ENCODE data around the gene TEKT3. TPM values are rescaled to one million over a fixed set of nuclear protein-coding genes. Genes with fewer than 3 reads are reported as not detected.

TEKT3 gene
- polyA plus RNA-seq, 1 donor, result 2.1 TPM

DNA sequence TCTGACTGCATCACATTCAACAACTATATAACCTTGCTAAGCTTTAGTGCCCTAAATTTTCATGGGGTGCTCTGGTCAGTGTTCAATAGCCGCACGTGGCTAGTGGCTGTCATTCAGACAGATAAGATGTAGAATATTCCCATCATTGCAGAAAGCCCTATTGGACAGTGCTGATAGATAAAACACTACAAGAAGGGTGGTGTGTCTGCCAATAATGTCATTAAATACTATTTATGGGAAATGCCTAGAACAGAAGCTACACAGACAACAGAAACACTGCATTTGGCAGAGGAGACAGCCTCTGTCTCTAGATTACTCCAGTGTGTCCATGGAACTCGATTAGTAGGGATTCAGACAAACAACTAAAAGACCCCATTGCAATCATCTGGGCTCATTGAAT, 47.8 kb downstream of the TEKT3 start:
- no peak for DNase-seq

DNA sequence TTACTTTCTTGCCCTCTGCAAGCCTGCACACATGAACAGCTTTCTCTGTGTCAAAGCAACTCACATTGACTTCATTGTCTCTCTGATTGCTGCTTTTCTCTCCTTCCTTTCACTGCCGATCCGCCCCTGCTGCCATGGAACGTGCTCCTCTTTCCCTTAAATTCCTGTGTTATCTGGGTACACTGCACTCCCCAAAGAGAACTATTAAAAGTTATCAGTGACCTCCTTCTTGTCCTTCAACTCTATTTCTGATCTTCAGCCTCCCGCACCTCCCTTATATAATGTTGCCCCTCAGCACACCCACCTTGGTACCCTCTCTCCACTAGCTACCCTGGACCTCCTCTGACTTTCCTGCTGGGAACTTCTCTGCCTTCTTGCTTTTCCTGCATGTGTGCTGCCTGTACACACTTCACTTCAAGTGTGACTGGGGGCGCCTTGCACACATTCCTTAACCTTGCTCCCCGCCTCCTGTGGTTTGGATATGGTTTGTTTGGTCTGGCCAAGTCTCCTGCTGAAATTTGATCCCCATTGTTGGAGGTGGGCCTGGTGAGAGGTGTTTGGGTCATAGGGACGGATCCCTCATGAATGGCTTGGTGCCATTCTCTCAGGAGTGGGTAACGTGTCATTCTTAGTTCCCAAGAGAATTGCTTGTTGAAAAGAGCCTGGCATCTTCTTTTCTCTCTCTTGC, 49.6 kb downstream of the TEKT3 start:
- no peak for DNase-seq

DNA sequence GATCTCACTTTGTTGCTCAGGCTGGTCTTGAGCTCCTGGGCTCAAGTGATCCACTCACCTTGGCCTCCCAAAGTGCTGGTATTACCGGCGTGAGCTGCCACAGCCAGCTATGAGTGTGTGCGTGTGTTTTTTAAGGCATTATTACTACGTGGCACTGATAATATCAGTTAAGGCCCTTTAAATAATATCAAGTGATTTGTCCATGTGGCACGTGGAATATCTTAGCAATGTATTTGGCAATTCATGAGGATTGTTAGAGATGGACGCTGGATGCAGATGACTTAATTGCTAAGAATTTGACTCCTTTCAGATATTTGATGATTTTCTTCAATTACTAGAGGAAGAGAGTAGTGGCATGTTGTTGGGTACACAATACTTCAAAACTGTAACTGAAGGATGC, 50.8 kb downstream of the TEKT3 start:
- DNase-seq, result no peak

DNA sequence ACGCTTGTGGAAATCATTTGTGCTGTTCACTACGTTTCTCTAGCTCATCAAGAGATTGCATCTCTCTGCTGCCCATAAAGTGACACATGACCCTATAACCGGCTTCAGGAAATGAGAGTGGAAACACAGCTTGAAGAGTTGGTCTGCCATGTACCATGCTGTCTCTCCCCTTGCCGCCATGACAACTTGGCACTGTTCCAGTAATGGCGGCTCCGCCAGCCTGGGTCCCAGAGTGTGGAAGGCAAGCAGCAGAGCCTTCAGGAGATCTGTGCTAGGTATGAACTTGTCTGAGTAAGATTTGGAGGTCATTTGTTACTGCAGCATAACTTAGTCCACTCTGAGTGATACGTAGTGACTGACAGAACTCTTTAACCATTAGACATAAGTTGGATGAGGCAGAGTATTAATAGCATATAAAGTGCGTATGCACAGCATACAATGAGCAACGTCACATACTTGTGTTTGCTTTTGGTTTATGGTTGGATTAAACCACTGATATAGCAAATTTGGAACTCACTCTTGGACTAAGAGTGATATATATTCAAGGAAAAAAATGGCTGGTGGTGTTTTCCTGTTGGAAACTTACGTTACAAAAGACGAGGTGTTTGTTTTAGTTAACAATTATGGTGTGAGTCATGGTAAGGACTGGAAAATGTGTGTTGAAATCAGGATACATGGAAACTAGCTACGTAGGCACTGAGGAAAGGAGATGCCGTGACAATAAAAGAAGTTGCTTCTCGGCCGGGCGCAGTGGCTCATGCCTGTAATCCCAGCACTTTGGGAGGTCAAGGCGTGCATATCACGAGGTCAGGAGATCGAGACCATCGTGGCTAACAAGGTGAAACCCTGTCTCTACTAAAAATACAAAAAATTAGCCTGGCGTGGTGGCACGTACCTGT, 51.9 kb downstream of the TEKT3 start:
- no peak for DNase-seq

DNA sequence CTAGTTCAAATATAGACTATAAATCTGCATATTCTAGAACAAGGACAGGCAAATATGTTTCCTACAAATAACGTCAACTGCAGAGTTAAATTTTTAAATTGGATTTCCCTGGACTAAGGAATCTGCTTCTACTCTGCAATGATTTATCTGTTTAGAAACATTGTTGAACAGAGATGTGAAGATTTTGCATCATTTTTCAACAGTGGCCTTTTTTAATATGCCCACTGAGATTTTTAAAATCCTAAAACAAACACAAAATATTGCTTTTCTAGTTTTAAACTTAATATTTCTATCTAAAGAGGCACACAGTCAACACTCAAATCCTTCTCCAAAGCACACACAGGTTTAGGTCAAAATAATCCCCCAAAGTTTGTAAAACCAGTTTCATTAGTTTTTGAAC, 52.5 kb downstream of the TEKT3 start:
- no peak for DNase-seq

DNA sequence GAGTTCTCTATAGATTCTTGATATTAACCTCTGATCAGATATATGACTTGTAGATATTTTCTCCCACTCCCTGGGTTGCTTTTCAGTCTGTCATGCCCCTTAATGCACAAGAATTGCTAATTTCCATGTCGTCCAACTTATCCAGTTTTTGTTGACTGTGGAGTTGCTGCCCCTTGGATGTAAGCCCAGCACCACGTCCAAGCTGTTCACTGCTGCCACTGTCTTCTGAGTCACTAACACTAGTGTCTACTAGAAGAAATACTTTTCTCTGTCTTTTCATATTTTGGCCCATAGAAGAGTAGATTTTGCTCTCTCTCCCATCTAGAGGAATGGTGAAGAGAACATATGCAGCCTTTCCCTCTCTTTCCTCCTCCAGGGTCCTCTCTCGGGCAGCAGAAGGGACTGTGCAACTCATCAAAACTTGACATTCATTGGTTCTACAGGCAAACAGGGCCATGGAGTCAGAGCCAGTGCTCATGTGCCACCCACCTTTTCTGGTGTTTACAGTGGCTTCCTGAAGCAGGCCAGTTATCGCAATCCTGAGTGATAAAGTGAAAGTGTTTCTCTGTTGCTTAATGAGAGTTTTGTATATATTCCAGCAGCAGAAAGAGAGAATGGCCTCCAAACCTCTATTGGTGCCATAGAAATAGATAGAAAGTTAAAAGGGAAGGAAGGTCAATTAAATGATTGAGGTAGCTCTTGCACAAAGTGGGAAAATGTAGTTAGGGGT, 53.7 kb downstream of the TEKT3 start:
- DNase-seq, result no peak

DNA sequence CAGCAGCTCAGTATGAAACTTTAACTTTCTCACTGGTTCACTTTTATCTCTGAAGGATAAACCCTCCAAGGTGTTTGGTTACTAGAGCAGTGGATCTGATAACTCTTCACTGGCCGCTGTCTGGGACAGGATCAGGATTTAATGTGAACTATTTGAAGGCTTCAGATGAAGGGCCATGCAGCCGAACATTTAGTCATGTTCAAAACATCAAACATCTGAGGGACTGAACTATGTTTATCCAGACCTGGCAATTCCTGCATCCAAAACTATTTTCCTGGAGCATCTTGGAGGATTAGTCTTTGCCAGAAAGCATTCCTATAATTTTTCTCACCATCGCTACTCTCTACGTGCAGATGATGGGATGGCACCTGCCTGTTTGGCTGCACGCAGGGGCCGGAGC, 55.9 kb downstream of the TEKT3 start:
- DNase-seq, result no peak

DNA sequence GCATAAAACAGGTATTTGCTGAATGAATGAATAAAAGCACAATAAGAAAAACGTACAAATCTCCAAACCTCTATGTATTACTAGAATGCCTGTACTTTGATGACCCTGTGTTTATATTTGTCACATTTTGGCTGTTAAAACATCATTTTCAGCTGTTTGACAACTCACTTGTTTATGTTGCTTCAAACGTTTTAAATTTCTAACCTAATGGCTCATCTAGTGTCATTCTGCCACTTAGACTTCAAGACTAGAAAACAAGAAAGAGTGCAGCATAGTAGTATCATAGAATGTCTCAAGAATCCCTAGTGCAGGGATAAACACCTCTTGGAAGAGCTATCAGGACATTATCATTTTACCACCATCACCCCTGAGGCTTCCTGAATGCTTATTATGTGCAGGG, 56.9 kb downstream of the TEKT3 start:
- DNase-seq, result no peak

DNA sequence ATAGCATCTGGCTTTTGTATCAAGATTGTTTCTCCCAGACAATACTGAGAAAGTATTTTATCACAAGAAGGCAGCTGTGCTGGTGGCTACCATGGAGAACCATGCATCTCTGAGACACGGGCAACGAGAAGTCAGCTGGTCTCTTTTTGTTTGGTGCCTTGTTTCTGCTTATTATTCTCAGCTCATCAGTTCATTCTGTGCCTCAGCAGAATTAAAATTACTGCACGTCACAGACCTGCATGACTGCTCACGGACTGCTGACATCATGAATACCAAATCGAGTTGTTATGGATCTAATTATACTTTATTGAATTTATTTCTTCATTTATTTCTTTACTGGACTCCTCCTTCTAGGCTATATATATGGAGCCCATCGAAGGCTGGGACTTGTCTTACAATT, 57.3 kb downstream of the TEKT3 start:
- no peak for DNase-seq

DNA sequence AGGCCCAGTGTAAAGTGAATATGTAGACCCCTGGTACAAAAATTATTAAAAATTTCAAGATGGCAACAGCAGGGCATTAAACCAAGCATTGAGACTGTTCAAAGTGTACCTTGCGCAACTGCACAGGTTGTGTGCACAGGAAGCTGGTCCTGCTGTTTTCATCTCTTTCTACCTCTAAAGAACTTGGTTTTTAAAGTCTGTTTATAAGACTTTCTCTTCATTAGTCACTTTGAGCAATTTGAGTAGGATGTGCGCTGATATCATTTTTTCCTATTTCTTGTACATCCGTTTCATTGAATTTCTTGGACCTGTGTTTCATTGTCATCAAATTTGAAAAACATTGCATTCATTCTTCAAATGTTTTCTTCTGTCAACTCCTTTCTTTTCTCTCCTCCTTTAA, 59.5 kb downstream of the TEKT3 start:
- no peak for DNase-seq

DNA sequence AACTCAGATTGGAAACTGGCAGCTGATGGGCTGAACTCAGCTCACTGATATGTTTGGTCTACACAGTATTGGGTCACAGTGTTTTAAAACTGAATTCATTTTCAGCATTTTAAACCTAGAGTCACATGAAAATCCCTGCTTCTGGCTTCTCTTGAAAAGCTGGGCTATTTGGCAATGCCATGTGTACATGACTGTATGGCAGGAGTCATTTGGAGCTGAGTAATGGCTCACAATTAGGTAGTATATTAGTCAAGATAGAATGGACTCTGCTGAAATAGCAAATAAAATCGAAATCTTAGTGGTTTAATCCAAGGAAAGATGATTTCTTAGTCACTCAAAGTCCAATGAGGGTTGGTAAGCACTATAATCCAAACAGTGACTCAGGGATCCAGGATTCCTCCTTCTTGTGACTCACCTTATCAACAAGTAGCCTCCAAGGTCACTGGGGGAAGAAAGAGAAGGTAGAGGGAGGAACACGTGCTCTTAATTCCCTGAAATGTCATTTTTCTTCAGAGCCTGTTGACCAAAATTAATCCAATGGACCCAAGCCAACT, 62.4 kb downstream of the TEKT3 start:
- no peak for DNase-seq

DNA sequence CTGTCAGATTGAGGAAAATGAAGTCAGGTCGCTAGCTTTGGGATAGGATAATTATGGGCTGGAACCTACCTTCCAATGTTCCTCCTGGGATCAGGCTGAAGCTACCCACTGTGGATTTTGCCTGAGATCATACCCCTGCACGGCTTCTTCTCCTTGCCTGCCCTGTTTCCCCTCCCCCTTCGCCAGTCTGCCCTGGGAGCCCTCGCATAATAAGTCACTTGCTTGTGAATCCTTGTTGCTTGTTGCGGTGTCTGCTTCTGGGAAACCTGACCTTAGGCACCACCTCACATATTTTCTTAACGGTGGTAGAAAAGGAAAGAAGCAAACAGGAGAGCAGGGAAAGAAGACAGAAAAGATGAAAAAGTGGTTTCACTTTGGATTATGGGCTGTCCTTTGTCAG, 63.0 kb downstream of the TEKT3 start:
- DNase-seq, result no peak

DNA sequence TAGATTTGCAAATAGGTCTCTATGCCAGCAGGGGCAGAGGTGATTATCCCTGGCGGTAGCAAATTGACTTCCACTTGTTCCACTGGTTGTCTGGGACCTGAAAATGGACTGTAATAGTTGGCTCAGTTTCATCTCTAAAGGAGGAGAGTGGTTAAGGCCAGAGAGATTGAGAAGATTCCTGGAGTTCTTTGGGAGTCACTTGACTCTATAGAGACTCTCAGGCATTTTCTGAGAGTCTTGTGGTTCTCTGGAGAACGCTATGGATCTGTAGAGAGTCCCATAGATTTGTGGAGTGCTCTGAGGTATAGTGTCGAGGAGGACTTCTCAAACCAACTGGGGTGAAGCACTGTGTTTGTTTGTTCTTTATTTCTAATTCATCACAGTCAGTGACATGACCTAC, 67.4 kb downstream of the TEKT3 start:
- no peak for DNase-seq

DNA sequence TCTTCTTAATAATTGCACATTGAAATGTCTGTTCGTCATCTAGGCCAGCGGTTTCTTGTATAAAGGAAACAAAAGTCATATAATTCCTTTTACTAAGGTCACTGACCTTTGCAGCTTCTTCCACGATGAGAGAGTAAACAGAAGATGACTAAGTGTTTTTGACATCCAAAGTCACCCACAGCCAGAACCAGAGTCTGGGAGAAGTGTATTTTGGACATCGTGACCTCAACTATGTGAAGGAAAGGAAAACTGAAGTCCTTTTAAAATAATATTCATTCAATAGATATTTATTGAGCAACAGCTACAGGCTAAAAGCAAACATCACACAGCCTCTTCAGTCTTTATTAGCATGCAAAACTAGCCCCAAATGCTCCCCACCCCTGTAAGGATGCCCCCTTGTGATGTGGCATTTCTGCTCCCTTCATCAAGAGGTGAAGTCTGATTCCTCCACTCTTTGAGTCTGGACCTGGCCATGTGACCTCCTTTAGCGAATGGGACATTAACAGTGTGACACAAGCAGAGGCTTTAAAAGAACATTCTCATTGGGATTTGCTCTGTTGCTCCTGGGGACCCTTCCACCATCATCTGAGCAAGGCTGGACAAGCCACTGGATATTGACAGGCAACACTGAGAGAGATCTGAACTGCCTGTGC, 68.1 kb downstream of the TEKT3 start:
- no peak for DNase-seq

DNA sequence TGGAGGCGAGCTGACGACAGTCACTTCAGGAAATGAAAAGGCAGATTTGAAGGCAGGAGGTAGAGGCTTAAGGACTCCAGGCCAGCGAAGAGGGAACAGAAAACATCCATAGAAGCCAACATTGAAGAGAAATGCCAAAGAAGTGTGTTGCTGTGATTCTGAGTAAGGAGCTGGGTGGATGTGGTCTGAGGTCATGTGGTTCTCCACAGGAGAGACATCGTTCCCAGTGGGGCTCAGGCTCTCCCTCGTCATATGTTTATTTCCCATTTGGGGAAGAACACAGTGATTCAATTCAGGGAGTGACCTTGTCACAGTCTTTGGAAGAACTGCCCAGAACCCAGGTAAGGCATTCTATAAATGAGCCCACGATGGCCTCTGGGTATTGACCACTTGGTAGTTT, 69.7 kb downstream of the TEKT3 start:
- DNase-seq, result no peak

DNA sequence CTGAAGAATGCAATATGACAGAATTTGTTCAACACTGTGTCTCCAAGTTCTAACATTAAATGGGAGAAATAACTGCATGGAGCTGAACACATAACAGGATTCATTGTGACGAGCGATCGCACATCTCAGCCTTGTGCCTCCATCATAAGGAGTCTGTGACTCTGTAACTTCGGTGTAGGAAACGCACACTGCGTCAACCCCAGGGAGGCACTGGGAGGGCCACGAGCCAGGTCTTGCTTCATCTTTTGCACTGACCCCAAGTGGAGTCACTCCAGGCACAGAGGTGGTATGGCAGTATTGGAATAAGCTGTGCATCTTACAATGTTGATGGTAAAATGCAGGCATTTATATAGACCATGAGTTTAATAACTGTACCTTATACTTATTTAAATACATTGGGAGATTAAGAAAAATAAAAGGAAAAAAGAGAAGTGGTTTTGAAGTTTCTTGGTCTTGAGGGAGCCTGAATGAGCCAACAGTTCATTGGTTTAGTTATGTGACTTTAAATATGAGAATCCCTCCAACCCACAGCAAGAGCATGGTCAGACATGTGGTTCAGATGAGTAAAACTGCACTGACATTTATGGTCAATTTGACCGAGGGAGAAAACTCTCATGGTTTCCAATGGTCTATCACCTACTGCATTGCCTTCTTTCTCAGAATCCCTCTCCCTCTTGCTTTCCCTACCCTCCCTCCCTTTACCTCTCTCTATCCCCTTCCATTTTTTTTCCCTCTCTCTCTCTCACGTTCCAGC, 70.6 kb downstream of the TEKT3 start:
- DNase-seq, result no peak

DNA sequence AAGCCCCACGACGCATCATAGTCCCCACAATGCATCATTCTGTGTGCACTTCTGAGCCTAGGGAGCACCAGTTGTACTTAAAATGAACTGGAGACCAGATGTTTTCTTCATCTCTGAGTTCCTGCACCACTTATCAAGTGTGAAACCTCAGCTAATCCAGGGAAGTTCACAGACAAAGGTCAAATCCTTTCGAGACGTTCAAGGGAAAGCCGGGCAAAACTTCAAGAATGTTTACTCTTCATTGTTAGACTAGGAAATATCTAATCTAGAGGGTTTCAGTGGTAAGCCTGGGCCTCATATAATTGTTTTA, 71.7 kb downstream of the TEKT3 start:
- DNase-seq, result no peak

DNA sequence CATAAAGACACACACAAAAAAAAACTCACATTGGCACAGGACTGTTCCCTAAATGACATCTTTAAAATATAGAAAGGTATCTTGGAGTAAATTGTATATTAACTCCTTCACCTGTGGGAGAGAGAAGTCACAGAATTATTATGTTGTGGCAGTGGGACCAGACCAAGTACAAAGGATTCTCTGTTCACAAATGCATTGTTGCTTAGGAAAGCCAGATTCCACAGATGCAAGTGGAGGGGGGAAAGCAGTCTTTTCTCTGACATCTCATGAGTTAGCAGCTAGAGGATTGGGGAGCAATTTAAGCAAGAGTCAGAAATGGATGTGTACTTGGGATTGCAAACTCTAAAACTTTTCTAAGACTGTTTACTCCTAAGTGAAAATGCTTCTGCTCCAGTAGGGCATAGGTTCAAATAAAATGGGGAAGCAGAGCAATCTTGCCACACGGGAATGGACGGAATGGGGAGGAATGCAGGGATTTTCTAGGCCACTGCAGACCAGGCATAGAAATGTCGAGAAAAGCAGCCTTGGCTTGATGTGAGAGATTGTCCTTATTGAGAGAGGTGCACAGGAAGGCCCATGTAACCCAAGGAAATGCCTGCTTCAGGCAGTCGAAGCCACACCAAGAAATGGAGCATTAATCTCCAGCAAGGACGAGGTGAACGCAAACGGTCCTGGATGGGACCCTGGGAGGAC, 72.2 kb downstream of the TEKT3 start:
- no peak for DNase-seq

DNA sequence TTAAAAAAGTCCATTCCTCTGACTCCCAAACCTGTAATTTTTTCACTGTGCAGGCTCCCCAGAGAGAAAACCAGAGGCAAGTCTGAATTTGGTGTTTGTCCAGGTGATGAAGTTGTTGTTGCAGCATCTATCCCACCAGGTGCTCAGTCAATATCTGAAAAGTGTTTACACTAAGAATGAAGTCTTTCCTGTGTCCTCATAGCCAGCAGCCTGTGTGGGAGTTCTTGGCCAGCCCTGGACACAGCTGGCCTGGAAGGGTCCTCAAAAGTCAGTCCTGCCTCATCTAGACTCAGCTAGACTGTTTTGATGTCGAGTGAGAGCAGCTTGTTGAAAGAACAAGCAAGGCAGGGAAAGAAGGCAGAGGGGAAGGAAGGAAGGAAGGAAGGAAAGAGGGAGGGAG, 72.9 kb downstream of the TEKT3 start:
- DNase-seq, result no peak

DNA sequence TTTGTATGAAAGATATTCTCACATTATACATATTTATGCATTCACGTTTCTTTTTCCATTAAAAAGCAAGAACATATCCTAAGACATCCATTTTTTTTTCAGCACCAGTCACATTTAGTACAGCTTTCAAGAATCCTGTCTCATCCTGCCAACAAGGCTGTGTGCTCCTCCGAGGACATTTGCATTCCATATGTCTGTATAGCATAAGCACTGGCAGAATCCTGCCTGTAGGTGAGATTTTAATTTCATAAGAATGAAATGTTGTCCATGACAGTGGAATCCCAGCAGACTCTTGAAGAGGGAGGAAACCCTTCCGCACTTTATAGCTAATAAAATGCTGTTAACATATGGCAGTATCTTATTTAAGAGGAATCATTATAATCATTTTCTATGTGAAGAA, 73.4 kb downstream of the TEKT3 start:
- no peak for DNase-seq

Measured in left kidney (tissue), 2 donors.